Smooth muscle cell of trachea (primary cell): ENCODE results near the gene MRPS30. TPM values are rescaled to one million over a fixed set of nuclear protein-coding genes. Genes with fewer than 3 reads are reported as not detected.

Source experiments
- total RNA-seq: library from RNA; depleted of rRNA; stranded (reverse); fragments of >200 nt; gene quantifications from 2 replicates; pipeline ENCODE4 v1.2.1, GENCODE V29; 2014

The MRPS30 gene
- total RNA-seq = 57.5 and 82.5 TPM in 2 replicates

DNA sequence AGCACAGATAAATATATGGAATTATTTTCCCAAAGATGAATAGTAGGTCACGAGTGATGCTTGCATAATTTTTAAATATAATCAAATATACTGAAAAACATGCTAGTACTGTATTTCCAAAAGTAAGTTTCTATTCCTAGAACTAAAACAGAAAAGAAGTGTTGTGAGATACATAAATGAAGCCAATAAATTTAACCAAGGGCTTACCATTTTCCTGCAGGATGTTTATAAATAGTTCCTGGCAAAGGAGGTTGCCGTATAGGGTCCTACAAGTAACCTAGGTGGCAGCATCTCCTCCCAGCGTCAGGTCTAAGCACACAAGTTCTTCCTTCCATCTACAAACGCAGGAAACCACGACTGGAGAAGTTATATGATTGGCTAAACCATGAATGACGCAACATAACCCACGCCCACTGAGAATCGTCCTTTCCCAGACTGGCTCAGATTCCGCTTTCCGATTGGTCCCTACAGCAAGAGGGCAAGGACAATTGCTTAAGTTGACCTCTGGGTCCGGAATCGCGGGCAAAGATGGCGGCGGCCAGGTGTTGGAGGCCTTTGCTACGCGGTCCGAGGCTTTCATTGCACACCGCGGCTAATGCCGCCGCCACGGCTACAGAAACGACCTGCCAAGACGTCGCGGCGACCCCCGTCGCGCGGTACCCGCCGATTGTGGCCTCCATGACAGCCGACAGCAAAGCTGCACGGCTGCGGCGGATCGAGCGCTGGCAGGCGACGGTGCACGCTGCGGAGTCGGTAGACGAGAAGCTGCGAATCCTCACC, at the start of gene MRPS30:
MRPS30 (plus strand) TSS at position 513 of the 780 bp plus-strand sequence; CDS start at position 529, 16 bp downstream.

